Measurements from ENCODE around the gene NSFL1C.

The NSFL1C gene

GRCh38 chr20:1466211-1467081 lies at the start of gene NSFL1C:
TSS of gene NSFL1C (minus strand) at chr20:1466849. CDS start at chr20:1466824, 25 bp downstream.
- TF ChIP-seq CTCF (IDR thresholded peaks at IDR 0.05; ENCODE audit: borderline replicate concordance, extremely low read depth, low read length, poor library complexity, severe bottlenecking) (peak; percentile 97), EZH2 (IDR thresholded peaks at IDR 0.05; ENCODE audit: borderline replicate concordance, low read depth, low read length, severe bottlenecking) (no peak)
- Histone ChIP-seq H3K4me1 (ENCODE audit: insufficient read depth, low read length) (peaks cover 32% of the 10 kb centered on the region), H2AFZ (ENCODE audit: low read depth, low read length) (peak within 1 kb of the TSS; percentile 88), H3K4me3 (ENCODE audit: low read depth in 1 of 2, low read length in 2 of 2) (peak within 1 kb of the TSS; percentile 42 to 92), H3K36me3 (ENCODE audit: insufficient read depth, low read length) (peaks cover 35% of the 10 kb centered on the region), H3K9ac (ENCODE audit: low read depth, low read length) (peak within 1 kb of the TSS; percentile 87), H3K79me2 (ENCODE audit: insufficient read depth, low read length) (peaks cover 48% of the 10 kb centered on the region), H3K27me3 (ENCODE audit: insufficient read depth, low read length, poor library complexity) (no peaks in the 10 kb centered on the region), H4K20me1 (ENCODE audit: insufficient read depth, low read length) (peaks cover 41% of the 10 kb centered on the region), H3K4me2 (ENCODE audit: insufficient read depth, low read length) (peak within 1 kb of the TSS; percentile 73), H3K9me3 (ENCODE audit: insufficient read depth, low read length, severe bottlenecking) (no peaks in the 10 kb centered on the region), H3K27ac (ENCODE audit: low read length) (peak within 1 kb of the TSS; percentile 73)
- DNase-seq (peak; percentile 98), ATAC-seq (ENCODE audit: insufficient read depth, low read depth) (peak; percentile 95)

GRCh38 chr20:1513801-1514200 lies 47.2 kb upstream of the NSFL1C start:
- Histone ChIP-seq H3K4me1 (ENCODE audit: insufficient read depth, low read length) (no peaks in the 10 kb centered on the region), H3K4me2 (ENCODE audit: insufficient read depth, low read length) (no peak overlapping the region), H3K9ac (ENCODE audit: low read depth, low read length) (no peak overlapping the region), H3K36me3 (ENCODE audit: insufficient read depth, low read length) (no peaks in the 10 kb centered on the region), H3K4me3 (ENCODE audit: low read depth in 1 of 2, low read length in 2 of 2) (no peak overlapping the region), H3K27ac (ENCODE audit: low read length) (no peak overlapping the region), H3K79me2 (ENCODE audit: insufficient read depth, low read length) (no peaks in the 10 kb centered on the region), H2AFZ (ENCODE audit: low read depth, low read length) (no peak overlapping the region), H3K27me3 (ENCODE audit: insufficient read depth, low read length, poor library complexity) (no peaks in the 10 kb centered on the region), H4K20me1 (ENCODE audit: insufficient read depth, low read length) (no peaks in the 10 kb centered on the region), H3K9me3 (ENCODE audit: insufficient read depth, low read length, severe bottlenecking) (no peaks in the 10 kb centered on the region)
- DNase-seq (no peak), ATAC-seq (ENCODE audit: insufficient read depth, low read depth) (no peak)
- TF ChIP-seq CTCF (IDR thresholded peaks at IDR 0.05; ENCODE audit: borderline replicate concordance, extremely low read depth, low read length, poor library complexity, severe bottlenecking) (no peak), EZH2 (IDR thresholded peaks at IDR 0.05; ENCODE audit: borderline replicate concordance, low read depth, low read length, severe bottlenecking) (no peak)

DNA sequence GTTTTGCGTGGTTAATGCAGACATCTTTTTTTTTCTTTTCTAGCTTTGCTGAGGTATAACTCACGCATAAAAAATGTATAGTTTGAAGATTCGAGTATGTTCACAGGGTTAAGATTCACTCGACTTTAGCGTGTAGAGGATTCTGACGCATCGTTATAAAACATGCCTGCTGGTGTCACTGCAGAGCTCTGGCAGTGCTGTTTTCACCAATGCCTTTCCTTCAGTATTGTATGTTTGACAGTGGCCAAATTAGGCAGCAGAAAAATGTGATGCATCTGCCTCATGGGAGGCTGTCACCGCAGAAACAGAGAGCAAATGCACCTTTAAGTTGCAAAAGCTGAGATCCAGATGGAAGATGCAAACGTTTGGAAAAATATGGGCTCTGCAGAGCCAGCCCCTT lies 42.6 kb upstream of the NSFL1C start:
- DNase-seq = no peak

More for the DNA sequence above, 42.6 kb upstream of the NSFL1C start:
- H3K9me3 ChIP-seq (ENCODE audit: insufficient read depth, low read length, severe bottlenecking) = no peaks in the 10 kb centered on the region
- H3K36me3 ChIP-seq (ENCODE audit: insufficient read depth, low read length) = no peaks in the 10 kb centered on the region
- no peak overlapping the region for H3K4me2 ChIP-seq (ENCODE audit: insufficient read depth, low read length)
- peaks cover 7% of the 10 kb centered on the region for H3K27me3 ChIP-seq (ENCODE audit: insufficient read depth, low read length, poor library complexity)
- H4K20me1 ChIP-seq (ENCODE audit: insufficient read depth, low read length) = no peaks in the 10 kb centered on the region
- H2AFZ ChIP-seq (ENCODE audit: low read depth, low read length) = no peak overlapping the region
- no peak overlapping the region for H3K9ac ChIP-seq (ENCODE audit: low read depth, low read length)
- no peaks in the 10 kb centered on the region for H3K79me2 ChIP-seq (ENCODE audit: insufficient read depth, low read length)
- TF ChIP-seq CTCF (IDR thresholded peaks at IDR 0.05; ENCODE audit: borderline replicate concordance, extremely low read depth, low read length, poor library complexity, severe bottlenecking) (peak; percentile 57), EZH2 (IDR thresholded peaks at IDR 0.05; ENCODE audit: borderline replicate concordance, low read depth, low read length, severe bottlenecking) (no peak)
- peak; percentile 58; the same call in 1 of the 3 replicates for ATAC-seq (ENCODE audit: insufficient read depth, low read depth)
- no peak overlapping the region for H3K27ac ChIP-seq (ENCODE audit: low read length)
- no peak overlapping the region for H3K4me3 ChIP-seq (ENCODE audit: low read depth in 1 of 2, low read length in 2 of 2)
- H3K4me1 ChIP-seq (ENCODE audit: insufficient read depth, low read length) = no peaks in the 10 kb centered on the region
